Activated CD4-positive, alpha-beta T cell treated with anti-CD3 and anti-CD28 coated beads for 36 hours (primary cell): ENCODE results near the gene CAMKK2. TPM values are rescaled to one million over a fixed set of nuclear protein-coding genes. Genes with fewer than 3 reads are reported as not detected.

Source experiments
- ATAC-seq: fragments of 200-7000 bp; cut with Tn5 transposase; one replicate; pipeline ENCODE4 v1.10.0; 2021; ENCODE audit warnings: mild to moderate bottlenecking, moderate library complexity
- CTCF ChIA-PET: fragments of 350-600 bp; sonication (Branson Sonifier 250); formaldehyde crosslinking; loops from one replicate; lab custom pipeline; 2021; ENCODE audit warnings: antibody characterized with exemption; lab: Charles Lee
- POLR2A ChIA-PET: fragments of 350-600 bp; sonication (Branson Sonifier 250); formaldehyde crosslinking; loops from one replicate; lab custom pipeline; 2021; ENCODE audit warnings: antibody characterized with exemption, inconsistent platforms; lab: Charles Lee
- DNase-seq: peaks from one replicate; pipeline ENCODE4 v3.0.0-alpha.2; 2020
- H3K27ac Mint-ChIP-seq: one replicate; pipeline ENCODE4 v1.8.0; 2021; ENCODE audit warnings: mixed read lengths
- H3K27me3 Mint-ChIP-seq: one replicate; pipeline ENCODE4 v1.8.0; 2021; ENCODE audit warnings: mixed read lengths
- H3K36me3 Mint-ChIP-seq: one replicate; pipeline ENCODE4 v1.8.0; 2021; ENCODE audit warnings: low read depth, mixed read lengths
- H3K4me1 Mint-ChIP-seq: one replicate; pipeline ENCODE4 v1.8.0; 2021; ENCODE audit warnings: mixed read lengths
- H3K4me3 Mint-ChIP-seq: one replicate; pipeline ENCODE4 v1.8.0; 2021; ENCODE audit warnings: mild to moderate bottlenecking, moderate library complexity, mixed read lengths
- H3K9me3 Mint-ChIP-seq: one replicate; pipeline ENCODE4 v1.8.0; 2021; ENCODE audit warnings: low read depth, mixed read lengths
- intact Hi-C, 2 experiments: fragments of 100-400 bp; cut with DNase I in 1 of 2; cut with micrococcal nuclease in 1 of 2; formaldehyde crosslinking; loops; one replicate each; pipeline versions ENCODE4 v1.14.2 to v1.15.1; 2022 to 2024; cut with DNase I, micrococcal nuclease
- total RNA-seq, 2 experiments: library from RNA; stranded (reverse); gene quantifications; one replicate each; pipeline ENCODE4 v1.2.3, GENCODE V29; 2021

CAMKK2 gene
- total RNA-seq, 2 experiments from 2014 or later, result 24.2 to 30.3 TPM

- Mint-ChIP-seq H3K36me3 (no peaks in the 10 kb centered on the region), H3K4me1 (no peaks in the 10 kb centered on the region), H3K4me3 (no peak overlapping the region), H3K27ac (no peak overlapping the region), H3K27me3 (no peaks in the 10 kb centered on the region), H3K9me3 (no peaks in the 10 kb centered on the region)
- intact Hi-C loops, result no loop called here
- CTCF ChIA-PET, result interaction anchor here (0.6 to 1.6 kb wide), 8 partner anchors 8 to 222 kb away, joined by 3 to 7 read pairs (median 3); no protein-coding TSS in a partner anchor
- DNase-seq (no peak), ATAC-seq (no peak)
- POLR2A ChIA-PET, result no interaction called here
Measured at GRCh38 chr12:121191151-121191550, 105.4 kb downstream of the CAMKK2 start.

DNA sequence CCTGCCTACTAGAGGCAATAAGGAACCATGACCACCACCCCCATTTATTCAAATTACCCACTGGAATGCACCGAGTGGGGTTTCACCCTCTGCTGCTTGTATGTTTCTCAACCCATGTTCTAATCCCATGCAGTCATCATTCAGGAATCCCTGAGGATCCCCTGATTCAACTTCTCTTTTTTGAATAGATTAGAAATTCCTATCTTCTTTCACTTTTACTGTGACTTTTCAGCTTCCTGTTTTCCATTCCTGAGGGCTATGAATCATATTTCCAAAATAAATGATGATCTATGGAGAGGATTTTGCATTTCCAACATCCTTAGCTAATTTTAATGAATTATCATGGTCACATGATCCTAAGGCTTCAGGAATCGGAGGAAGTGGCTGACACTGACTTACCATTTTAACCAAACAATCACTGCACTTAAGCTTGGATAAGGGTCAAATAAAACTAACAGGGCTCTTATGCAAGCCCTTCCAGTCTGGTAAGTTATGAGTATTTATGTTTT lies 105.9 kb downstream of the CAMKK2 start:
- Mint-ChIP-seq H3K4me3 (no peak overlapping the region), H3K36me3 (no peaks in the 10 kb centered on the region), H3K27me3 (no peaks in the 10 kb centered on the region), H3K27ac (no peak overlapping the region), H3K9me3 (no peaks in the 10 kb centered on the region), H3K4me1 (no peaks in the 10 kb centered on the region)
- ChIA-PET POLR2A (no interaction called here), CTCF (interaction anchor here (0.7 to 1.5 kb wide), 4 partner anchors 34 to 131 kb away, joined by 3 to 5 read pairs (median 3); no protein-coding TSS in a partner anchor)
- intact Hi-C loops, result no loop called here
- ATAC-seq, result no peak
- DNase-seq, result no peak

GRCh38 chr12:121189619-121190155 lies 106.8 kb downstream of the CAMKK2 start:
- H3K4me3 Mint-ChIP-seq, result no peak overlapping the region

GRCh38 chr12:121189131-121189530 lies 107.4 kb downstream of the CAMKK2 start:
- DNase-seq (no peak), ATAC-seq (no peak)
- POLR2A ChIA-PET, result no interaction called here
- Mint-ChIP-seq H3K9me3 (no peaks in the 10 kb centered on the region), H3K4me1 (no peaks in the 10 kb centered on the region), H3K27me3 (no peaks in the 10 kb centered on the region), H3K36me3 (peaks cover 3% of the 10 kb centered on the region), H3K27ac (no peak overlapping the region), H3K4me3 (no peak overlapping the region)
- intact Hi-C loops, result no loop called here
- CTCF ChIA-PET, result interaction anchor here (1.0 kb wide), 1 partner anchor 87 kb away, joined by 4 read pairs; no protein-coding TSS in a partner anchor

More at GRCh38 chr12:121189619-121190155, 106.8 kb downstream of the CAMKK2 start:
- intact Hi-C loops, result no loop called here
- ATAC-seq (no peak), DNase-seq (no peak)
- CTCF ChIA-PET, result interaction anchor here (1.0 kb wide), 1 partner anchor 87 kb away, joined by 4 read pairs; no protein-coding TSS in a partner anchor
- H3K36me3 Mint-ChIP-seq, result peaks cover 3% of the 10 kb centered on the region
- H3K27ac Mint-ChIP-seq, result no peak overlapping the region
- POLR2A ChIA-PET, result no interaction called here
- H3K4me1 Mint-ChIP-seq, result no peaks in the 10 kb centered on the region
- H3K9me3 Mint-ChIP-seq, result no peaks in the 10 kb centered on the region
- H3K27me3 Mint-ChIP-seq, result no peaks in the 10 kb centered on the region

DNA sequence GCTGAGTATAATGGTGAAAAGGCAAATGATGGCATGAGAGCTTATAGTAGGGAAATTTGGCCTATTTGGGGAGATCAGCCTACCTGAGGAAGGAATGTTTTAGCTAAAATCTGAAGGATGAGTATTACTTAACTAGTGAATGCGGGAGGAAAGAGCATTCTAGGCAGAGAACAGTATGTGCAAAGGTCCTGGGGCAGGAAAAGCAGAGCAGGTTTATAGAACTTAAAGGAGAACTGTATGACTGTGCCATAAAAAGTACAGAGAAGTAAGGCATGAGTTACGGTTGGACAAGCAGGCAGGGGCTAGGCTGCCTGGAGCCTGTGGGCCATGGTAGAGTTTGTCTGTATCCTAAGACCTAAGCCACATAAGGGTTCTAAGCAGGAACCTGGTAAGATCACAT lies 108.3 kb downstream of the CAMKK2 start:
- no peaks in the 10 kb centered on the region for H3K9me3 Mint-ChIP-seq
- H3K4me3 Mint-ChIP-seq, result no peak overlapping the region
- no peak for DNase-seq
- CTCF ChIA-PET, result interaction anchor here (1.2 kb wide), 1 partner anchor 36 kb away, joined by 4 read pairs; no protein-coding TSS in a partner anchor
- ATAC-seq, result no peak
- H3K27me3 Mint-ChIP-seq, result no peaks in the 10 kb centered on the region
- H3K4me1 Mint-ChIP-seq, result no peaks in the 10 kb centered on the region
- H3K27ac Mint-ChIP-seq, result no peak overlapping the region
- POLR2A ChIA-PET, result no interaction called here
- peaks cover 3% of the 10 kb centered on the region for H3K36me3 Mint-ChIP-seq
- intact Hi-C loops, result no loop called here

Other genes with a start within 250 kb of the CAMKK2 start
- 1 to 10 TPM; 5.0 to 6.6 TPM for gene P2RX7, start 163.8 kb downstream of the CAMKK2 start, total RNA-seq
- gene P2RX4, start 86.6 kb downstream of the CAMKK2 start, total RNA-seq, result 10 to 100 TPM; 21.2 to 21.6 TPM
- 100 to 1,000 TPM; 113 to 118 TPM for gene ANAPC5, start 55.7 kb upstream of the CAMKK2 start, total RNA-seq
- gene RNF34, start 103.4 kb upstream of the CAMKK2 start, total RNA-seq, result 10 to 100 TPM; 64.2 to 75.7 TPM